Activated CD8-positive, alpha-beta memory T cell treated with anti-CD3 and anti-CD28 coated beads for 36 hours (primary cell): ENCODE measurements around the gene TSHZ2. TPM values are rescaled to one million over a fixed set of nuclear protein-coding genes. Genes with fewer than 3 reads are reported as not detected.

Experiments
- CTCF ChIA-PET: fragments of 350-600 bp; sonication (Branson Sonifier 250); formaldehyde crosslinking; loops from one replicate; lab custom pipeline; 2021; ENCODE audit warnings: antibody characterized with exemption; lab: Charles Lee
- POLR2A ChIA-PET: fragments of 350-600 bp; sonication (Branson Sonifier 250); formaldehyde crosslinking; loops from one replicate; lab custom pipeline; 2021; ENCODE audit warnings: antibody characterized with exemption; lab: Charles Lee
- total RNA-seq, 2 experiments: library from RNA; stranded (reverse); gene quantifications; one replicate each; pipeline ENCODE4 v1.2.3, GENCODE V29; 2021

The TSHZ2 gene
- total RNA-seq, 2 experiments from 2014 or later: 0.76 to 1.4 TPM

DNA sequence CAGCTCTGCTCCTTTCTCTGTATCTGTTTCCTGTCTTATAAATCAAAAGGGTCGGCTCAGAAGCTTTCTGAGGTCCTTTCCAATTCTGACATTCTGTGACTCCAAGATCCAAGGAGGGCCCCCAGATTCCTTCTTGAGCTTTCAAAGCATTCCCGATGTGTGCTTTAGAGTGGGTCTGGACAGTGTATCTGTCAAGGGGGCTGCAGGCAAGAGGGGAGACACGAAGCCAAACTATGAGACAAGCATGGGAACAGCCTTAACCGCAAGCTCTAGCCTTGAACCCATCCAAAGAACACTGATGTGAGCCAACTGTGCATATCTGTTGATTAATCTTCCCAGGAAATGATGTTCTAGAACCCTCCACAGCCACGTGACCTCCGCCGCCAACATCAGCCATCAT is 73.8 kb downstream of the TSHZ2 start:
- ChIA-PET POLR2A (no interaction called here), CTCF (no interaction called here)

DNA sequence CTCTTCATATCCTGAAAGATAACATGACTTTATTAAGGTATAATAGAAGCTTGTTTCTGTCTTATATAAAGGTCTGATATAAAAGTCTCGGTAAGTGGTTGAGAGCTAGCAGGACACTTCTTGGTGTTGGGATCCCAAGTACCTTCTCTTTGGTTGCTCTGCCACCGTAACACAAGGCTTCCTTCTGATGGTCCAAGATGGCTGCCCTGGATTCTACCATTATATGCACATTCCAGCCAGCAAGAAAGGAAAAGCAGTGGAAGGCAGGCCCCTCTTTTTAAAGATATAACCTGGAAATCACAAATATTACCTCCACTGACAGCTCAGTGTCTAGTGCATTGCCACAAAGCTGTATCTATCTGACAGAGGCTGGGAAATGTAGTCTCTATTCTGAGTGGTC is 75.0 kb downstream of the TSHZ2 start:
- CTCF ChIA-PET: interaction anchor here (0.6 kb wide), 1 partner anchor 1220 kb away, joined by 5 read pairs; no protein-coding TSS in a partner anchor
- POLR2A ChIA-PET: no interaction called here

DNA sequence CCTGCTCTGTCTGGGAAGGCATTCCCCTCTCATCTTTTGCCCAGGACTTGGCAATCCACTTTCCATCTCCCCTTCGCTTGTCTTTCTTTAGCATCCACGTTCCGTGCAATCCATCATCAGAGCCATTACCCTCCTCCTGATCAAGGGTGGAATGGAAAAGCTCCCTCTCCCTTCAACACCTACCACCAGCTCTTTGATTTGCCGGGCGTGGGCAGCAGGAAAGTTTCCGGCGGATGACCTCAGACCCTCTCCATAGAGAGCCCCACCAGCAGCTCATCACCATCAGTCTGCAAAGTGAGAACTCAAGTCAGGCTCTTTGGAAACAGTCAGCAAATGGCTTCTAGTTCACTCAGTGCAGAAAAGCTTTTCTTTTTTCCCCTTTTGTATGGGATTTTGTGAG is 76.2 kb downstream of the TSHZ2 start:
- POLR2A ChIA-PET: no interaction called here
- CTCF ChIA-PET: no interaction called here

DNA sequence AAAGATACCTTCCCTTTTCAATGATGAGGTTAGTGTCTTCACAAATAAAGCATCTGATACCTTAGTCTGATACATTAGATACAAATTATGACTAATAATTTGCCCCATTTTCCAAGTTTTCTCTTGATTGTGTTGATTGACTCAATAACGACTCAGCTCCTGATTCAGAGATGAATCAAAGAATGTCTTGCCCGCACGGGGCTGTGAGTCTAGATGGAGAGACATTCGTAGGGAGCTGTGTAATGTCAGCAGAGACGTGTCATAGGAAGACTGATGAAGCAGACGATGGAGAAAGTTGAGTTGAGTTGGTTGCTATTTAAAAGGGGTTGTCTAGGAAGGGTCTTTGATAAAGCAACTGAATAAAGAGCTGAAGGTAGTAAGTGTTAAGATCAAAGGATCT is 78.2 kb downstream of the TSHZ2 start:
- ChIA-PET POLR2A (no interaction called here), CTCF (interaction anchor here (0.5 kb wide), 1 partner anchor 1167 kb away, joined by 3 read pairs; no protein-coding TSS in a partner anchor)

DNA sequence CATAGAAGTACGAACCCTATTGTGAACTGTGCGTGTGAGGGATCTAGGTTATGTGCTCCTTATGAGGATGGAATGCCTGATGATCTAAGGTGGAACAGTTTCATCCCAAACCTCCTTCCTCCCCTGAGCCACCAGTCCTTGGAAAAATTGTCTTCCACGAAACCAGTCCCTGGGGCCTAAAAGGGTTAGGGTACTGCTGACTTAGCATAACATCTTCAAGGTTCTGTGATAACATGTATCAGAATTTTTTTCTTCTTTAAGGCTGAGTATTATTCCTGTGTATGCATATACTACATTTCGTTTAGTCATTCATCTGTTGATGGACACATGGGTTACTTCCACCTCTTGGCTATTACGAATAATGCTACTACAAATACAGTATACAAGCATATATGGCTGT is 80.2 kb downstream of the TSHZ2 start:
- ChIA-PET POLR2A (no interaction called here), CTCF (no interaction called here)

DNA sequence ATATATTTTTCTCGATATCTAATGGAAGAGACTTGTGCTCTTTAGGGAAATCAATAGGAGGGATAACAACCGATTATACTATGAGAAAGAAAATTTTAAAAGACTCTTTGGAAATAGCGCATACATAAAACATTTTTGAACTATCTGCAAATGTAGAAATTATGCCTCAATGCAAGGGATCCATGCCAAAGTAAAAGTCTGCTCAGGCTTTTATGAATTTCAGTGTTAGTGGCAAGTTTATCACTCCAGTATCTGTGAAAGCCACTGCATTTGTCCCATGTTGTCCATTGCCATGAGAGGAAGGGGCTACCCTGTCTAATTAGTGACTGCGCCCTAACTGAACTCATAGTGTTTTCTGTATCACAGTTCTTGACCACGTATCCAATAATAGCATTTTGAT is 81.4 kb downstream of the TSHZ2 start:
- ChIA-PET CTCF (no interaction called here), POLR2A (interaction anchor here (0.6 kb wide), 1 partner anchor 15 kb away, joined by 3 read pairs; no protein-coding TSS in a partner anchor)

DNA sequence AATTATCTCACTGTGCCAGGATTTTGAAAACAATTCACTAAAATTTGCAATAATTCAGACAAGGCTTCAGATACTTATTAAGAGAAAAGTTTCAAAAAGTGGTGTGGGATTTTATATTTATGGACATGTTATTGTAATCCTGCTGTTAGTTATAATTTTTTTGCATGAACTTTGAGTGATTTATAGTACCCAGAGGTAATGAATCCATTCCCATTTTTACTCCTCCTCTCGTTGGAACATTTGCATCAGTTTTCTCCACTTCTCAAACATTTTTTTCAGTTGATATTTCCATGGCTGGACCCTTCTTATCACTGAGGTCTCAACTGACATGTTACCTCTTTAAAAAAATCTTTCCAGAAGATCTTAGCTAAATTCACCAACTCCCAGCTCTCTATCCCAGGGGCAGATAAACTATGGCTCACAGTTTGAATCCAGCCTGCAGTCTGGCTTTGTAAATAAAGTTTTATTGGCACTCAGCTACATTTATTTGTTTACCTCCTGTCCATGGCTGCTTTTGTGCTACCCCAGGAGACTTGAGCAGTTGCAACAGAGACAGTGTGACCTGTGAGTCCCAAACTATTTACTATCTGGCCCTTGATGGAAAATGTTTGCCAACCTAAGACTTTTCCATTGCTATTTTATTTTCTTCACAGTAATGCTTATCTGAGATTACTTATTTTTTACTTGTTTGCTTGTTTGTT is 83.4 kb downstream of the TSHZ2 start:
- ChIA-PET CTCF (no interaction called here), POLR2A (no interaction called here)

DNA sequence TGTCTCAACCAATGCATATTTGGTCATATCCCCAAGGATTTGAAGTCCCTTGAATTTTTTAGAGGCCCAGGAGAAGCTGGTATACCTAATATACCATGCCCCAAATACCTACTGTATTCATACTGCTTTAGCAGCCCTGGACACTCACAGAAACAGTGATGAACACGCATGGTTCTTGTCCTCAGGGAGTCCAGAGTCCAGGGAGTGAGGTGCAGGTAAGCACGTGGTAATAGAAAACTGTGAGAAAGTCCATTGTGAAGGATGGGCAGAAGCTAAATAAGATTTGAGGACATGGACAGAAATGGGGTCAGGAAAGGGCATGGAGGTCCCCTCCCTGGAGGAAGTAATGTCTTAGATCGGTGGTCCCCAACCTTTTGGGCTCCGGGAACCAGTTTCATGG is 85.4 kb downstream of the TSHZ2 start:
- ChIA-PET CTCF (no interaction called here), POLR2A (no interaction called here)

DNA sequence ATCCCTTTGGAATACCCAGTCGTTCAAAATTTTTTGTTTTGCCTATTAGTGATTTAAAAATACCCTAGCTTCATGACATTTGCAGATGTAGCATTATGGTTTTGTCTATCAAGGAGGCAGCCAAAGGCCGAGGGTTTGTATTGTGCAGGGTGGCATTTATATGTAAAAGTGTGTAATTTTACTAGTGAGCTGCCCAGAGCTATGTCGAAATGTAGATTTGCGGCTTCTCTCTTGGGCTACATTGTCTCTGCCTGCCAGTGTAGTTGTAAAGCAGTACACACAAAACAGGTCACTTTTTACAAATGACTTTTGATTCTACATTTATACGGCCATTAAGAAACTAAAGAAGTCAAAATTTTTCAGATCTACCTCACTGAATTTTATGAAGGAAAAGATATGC is 87.7 kb downstream of the TSHZ2 start:
- POLR2A ChIA-PET: no interaction called here
- CTCF ChIA-PET: no interaction called here

DNA sequence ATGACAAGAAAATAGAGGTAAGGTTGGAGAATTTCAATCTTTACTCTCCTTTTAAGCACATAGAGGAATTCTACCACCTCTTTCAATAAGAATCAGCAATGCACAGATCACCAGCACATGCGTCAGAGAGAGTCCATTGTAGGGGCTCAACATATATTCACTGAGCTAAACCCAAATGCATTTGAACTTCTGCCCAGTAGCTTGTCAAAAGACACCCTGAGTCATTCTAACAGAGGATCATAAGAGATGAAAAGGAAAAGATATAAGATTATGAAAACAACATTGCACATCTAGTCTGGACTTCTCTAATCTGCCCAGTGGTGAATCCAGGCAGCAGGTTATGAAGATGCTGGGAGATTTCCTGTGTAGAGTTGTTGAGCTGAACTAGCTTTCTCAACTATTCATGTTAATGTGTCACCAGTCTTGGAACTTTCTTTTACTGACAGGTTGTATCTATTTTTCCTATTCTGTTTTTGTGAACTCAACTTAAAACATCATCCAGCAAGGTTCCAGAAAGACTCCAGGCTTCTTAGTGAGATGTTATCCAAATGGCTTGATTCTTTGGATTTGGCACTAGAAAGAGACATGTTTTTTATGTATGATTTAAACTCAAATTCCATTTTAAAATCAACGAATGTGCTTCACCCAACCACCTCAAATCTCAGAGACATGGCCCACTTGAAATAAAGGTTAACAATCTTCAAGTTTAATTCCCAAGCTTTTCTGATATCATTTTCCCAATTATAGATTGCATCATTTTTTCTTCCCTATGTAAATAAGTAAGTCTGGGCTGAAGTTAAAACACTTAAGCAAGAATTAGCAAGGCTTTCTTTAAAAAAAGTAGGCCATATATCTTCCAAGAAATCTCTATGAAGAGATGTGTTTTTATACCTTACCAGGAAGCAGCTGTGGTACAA is 89.3 kb downstream of the TSHZ2 start:
- CTCF ChIA-PET: no interaction called here
- POLR2A ChIA-PET: no interaction called here

DNA sequence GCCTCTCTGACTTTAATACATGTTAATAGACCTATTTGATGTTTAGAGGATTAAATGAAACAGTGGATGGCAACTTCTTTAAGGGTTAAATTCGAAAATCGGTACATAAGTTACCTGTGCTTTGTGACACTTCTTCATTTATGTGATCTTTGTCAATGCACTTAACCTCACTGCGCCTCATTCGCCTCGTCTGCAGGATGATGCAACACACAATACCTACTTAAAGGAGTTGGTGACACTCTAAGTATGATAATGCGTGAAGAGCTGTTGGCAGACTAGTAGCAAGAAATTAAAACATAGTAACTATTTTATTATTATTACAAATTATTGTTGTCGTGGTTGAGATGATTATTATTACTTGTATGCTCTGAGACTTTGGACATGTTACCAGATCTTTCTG is 92.8 kb downstream of the TSHZ2 start:
- ChIA-PET POLR2A (no interaction called here), CTCF (no interaction called here)

DNA sequence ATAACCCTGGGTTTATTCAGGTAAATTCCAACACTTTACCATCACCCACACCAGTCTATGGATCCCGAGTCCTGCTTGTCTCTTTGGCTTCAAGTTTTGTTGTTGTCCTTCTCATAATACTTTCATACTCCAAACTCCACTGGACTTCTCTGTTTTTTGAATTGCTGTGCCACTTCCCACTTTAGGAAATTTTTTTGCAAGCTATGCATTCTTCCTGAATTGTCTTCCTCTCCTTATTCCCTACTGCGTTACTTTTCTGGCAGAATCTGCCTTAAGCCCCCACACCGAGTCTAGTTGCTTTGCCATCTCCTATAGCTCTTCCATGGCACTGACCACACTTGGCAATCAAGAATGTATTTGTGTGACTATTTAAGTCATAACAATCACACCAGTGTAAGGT is 96.1 kb downstream of the TSHZ2 start:
- ChIA-PET POLR2A (no interaction called here), CTCF (no interaction called here)

DNA sequence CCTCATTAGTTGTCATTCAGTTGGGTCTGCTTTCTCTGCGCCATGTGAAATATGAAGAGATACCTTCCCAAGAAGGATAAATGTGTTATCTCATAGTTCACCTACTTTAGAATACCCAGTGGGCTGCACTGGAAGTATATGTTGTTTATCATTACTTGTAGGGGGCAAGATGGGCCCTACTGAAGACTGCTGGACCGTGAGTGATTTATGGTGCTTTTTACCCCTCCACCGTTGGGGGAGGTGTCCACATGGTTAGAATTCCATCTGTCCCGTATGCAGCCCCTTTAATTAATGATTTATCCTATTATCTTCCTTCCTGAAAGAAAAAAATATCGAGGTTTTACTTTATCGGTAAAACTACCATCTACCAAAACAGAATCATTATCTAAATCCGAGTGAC is 97.0 kb downstream of the TSHZ2 start:
- ChIA-PET POLR2A (no interaction called here), CTCF (no interaction called here)

DNA sequence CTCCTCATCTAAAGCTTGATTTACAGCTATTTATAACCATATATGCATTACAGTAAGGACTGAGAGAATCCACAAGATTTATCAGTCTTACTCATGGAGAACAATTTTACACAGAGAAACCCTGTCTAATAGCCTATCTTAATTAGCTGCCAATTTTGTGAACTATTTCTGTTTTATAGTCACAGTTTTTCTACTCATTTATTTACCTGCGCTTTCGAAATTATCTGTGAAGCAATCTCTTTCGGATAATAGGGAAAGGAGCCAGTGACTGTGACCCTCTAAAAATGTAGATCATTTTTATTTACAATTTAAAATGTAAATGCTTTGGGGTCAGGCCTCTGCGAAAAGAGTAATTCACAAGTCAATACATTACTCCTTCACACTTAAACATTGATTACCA is 98.1 kb downstream of the TSHZ2 start:
- POLR2A ChIA-PET: no interaction called here
- CTCF ChIA-PET: no interaction called here

DNA sequence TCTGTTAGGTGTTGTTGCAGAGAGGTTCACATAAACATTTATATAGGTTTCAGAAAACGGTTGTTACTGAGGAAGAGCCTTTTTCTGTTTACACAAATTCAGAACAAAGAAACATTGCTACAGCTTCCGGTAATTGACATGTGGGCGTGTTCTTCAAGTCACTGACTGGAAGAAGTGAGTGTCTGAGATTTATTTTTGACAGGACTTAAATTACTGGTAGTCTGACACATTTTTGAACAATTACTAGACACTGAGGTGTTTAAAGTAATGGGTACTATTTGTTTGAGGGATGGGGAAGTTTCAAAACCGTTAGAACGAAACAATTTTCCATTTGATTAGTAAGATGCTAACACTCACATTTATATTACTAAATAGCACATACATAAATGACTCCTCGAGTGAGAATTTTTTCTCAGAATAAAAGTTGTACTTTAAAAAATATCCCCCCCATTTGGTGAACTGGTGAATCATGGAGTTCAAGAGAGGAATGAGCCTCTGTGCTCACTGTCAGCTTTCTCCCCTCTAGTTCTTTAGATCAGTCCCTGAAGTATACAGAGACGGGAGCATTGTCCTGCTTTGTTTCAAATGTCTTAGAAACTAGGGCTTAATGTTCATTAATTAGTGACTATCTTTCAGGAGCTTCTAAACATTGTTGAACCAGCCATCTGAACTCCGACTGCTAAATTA is 98.7 kb downstream of the TSHZ2 start:
- ChIA-PET POLR2A (no interaction called here), CTCF (no interaction called here)

DNA sequence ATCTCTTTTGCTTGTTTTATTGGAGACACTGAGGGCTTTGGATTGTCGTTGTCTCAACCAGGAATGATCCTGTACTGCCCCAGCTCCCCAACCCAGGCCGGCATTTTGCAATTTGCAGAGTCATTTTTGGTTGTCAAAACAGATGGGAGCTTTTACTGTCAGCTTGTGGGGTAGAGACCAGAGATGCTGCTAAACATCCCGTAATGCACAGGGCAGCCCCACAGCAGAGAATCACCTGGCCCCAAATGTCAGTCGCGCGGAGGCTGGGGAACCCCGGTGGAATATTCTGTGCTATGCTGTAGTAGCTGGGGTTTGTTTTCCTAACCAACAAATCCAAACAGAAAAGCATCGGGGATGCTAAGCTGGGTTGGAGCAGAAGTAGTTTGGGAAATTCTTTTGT is 99.7 kb downstream of the TSHZ2 start:
- ChIA-PET POLR2A (no interaction called here), CTCF (no interaction called here)

DNA sequence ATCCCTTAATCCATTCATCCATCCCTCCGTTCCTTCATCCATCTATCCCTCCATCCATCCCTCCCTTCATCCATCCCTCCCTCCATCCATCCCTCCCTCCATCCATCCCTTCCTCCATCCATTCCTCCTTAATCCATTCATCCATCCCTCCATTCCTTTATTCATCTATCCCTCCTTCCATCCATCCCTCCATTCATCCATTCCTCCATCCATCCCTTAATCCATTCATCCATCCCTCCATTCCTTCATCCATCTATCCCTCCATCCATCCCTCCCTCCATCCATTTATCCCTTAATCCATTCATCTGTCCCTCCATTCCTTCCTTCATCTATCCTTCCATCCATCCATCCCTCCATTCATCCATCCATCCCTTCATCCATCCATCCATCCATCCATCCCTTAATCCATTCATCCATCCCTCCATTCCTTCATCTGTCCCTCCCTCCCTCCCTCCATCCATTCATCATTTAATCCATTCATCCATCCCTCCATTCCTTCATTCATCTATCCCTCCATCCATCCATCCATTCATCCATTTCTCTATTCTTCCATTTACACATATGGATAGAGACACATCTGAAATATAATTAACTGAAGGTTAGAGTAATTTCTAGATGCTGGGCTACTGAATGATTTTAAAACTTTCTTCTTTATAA is 100.9 kb downstream of the TSHZ2 start:
- ChIA-PET POLR2A (no interaction called here), CTCF (no interaction called here)

DNA sequence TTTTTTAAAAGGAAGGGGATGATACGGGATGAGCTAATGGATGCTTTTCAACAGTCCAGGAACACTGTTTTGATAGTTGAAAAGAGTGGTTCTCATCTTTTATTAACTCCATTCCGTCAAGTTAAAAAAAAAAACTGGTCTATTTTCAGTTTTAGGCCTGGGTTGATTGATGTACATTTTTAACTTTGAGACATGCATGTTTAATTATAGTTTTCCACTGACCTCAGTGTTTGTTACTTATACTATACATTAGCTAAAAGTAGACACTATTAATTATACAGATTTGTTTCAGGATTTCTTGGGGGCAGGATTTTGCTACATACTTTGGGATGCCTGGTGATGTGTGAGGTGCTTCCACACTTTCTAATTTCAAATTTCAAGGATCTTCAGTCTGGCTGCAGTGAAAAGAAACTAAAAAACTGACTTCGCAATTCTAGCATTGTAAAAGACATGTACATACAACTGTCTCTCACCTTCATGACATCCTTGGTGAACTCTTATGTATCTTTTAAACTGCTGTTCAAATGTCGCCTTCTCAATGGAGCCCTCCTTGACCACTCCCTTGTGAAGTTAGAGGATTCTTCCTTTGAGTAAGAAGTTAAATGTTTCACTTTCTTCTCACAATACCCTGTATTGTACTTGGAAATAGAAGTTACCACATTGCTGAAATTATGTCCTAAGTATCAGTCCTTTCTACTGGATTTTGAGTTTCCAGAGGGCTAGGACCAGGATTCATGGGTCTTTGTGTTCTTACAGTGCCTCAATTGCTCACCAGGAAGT is 101.7 kb downstream of the TSHZ2 start:
- CTCF ChIA-PET: no interaction called here
- POLR2A ChIA-PET: no interaction called here

DNA sequence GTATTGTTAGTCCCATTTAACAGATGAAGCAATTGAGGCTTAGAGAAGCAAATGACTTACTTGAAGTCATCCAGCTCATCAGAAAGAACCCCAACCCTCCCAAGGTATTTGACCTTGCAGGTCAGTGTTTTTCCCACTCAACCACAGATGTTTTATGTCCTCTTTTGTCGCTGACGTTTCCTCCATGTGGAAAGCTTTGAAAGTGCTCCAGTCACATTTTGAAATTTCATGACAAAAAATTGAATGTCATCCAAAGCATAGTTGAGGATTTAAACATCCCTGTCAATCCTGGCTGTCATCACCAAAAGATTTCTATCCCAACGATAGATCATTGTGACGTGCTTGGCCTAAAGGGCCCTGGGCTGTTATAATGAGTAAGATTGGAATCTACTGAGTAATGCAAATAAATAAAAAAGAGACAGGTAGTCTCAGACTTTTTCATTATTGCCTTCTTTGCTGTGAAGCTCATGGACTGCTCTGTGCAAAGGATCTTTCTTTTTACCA is 102.7 kb downstream of the TSHZ2 start:
- ChIA-PET POLR2A (no interaction called here), CTCF (no interaction called here)
